Ovary (tissue), 9 donors: ENCODE results near the gene KCND3. TPM values are rescaled to one million over a fixed set of nuclear protein-coding genes. Genes with fewer than 3 reads are reported as not detected.

ENCODE experiments used
- DNase-seq, 5 donors: peaks; one replicate each; pipeline ENCODE4 v3.0.0-alpha.2; 2019 to 2020
- H3K27ac ChIP-seq, 2 donors: fragments of 200-600 bp; one replicate each; pipeline versions ENCODE4 v1.5.1 to v1.8.0; 2019 to 2022
- H3K27me3 ChIP-seq: fragments of 200-600 bp; one replicate; pipeline ENCODE4 v1.8.0; 2022
- H3K36me3 ChIP-seq: fragments of 200-600 bp; sonication (generic); one replicate; pipeline ENCODE4 v1.5.1; 2019
- H3K4me1 ChIP-seq: one replicate; pipeline ENCODE4 v1.8.1; 2013; ENCODE audit warnings: mild to moderate bottlenecking, moderate library complexity; ENCODE audit not compliant: insufficient read depth
- H3K4me3 ChIP-seq: fragments of 200-600 bp; sonication (generic); one replicate; pipeline ENCODE4 v1.5.1; 2017
- H3K9me3 ChIP-seq, 2 donors: fragments of 200-600 bp in 1 of 2; sonication (generic) in 1 of 2; one replicate each; pipeline versions ENCODE4 v1.5.1 to v1.8.1; 2013 to 2019; ENCODE audit warnings: mild to moderate bottlenecking in 1 of 2, moderate library complexity in 1 of 2
- CTCF ChIP-seq, 3 donors: fragments of 450-650 bp in 2 of 3; fragments of 200-600 bp in 1 of 3; IDR thresholded peaks; one replicate each; pipeline versions ENCODE4 v1.5.1 to v1.8.0; 2016 to 2022; ENCODE audit warnings: antibody characterized with exemption in 3 of 3, mild to moderate bottlenecking in 1 of 3
- EP300 ChIP-seq: sonication (generic); formaldehyde crosslinking; IDR thresholded peaks from one replicate; pipeline ENCODE4 v1.6.1; 2017; ENCODE audit warnings: antibody characterized with exemption
- POLR2A ChIP-seq: fragments of 450-650 bp; IDR thresholded peaks from one replicate; pipeline ENCODE4 v1.6.1; 2017; ENCODE audit warnings: antibody characterized with exemption, mild to moderate bottlenecking, moderate library complexity
- WGBS, 3 donors: extraction: QIAGEN DNeasy Blood & Tissue Kit in 1 of 3; methylation state at CpG; one replicate each; pipeline versions ENCODE4 v1.1.5 to v1.1.7; 2013 to 2017; 5-methylcytosine and 5-hydroxymethylcytosine counted together
- intact Hi-C, 4 donors: fragments of 100-400 bp; cut with DNase I; formaldehyde crosslinking; loops; one replicate each; pipeline versions ENCODE4 v1.11.0 to v1.15.1; 2022 to 2023
- polyA plus RNA-seq, 2 donors: library from polyadenylated mRNA; stranded (reverse); fragments of 200-250 nt in 1 of 2; fragments of 350-450 nt in 1 of 2; fragmentation: Illumina TruSeq in 1 of 2; extraction: RNeasy Lipid Tissue Mini Kit (QIAGEN cat#74804) in 1 of 2; gene quantifications; one replicate each; pipeline ENCODE4 v1.2.3, GENCODE V29; 2013 to 2014
- total RNA-seq, 7 donors: library from RNA; depleted of rRNA in 2 of 7; stranded (reverse); fragments of >200 nt in 2 of 7; fragmentation: NEBNext Ultra II Directional in 3 of 7; extraction: Animal tissue kit (Norgen Biotek cat#: 25700) in 3 of 7; gene quantifications; one replicate each; pipeline versions ENCODE4 v1.1.0 to v1.2.4, GENCODE V29; 2016 to 2023
- donor health status: DM: no; HTN: no; CAD: no; lungs with moderate emphysema.
- donor health status: DM: no; HTN: no; CAD: no.
- donor health status: Bipolar disorder and iron deficiency.
- donor health status: DM: yes; HTN: yes; CAD: no.
- donor health status: DM: no; HTN: no; CAD: no.
- donor health status: DM: yes; HTN: yes; CAD: no.

KCND3 gene
- total and polyA plus RNA-seq, 9 donors, result 0.15 to 6.5 (median 0.60) TPM

- Histone ChIP-seq H3K27ac (no peak overlapping the region), H3K27me3 (no peaks in the 10 kb centered on the region), H3K36me3 (no peaks in the 10 kb centered on the region), H3K4me3 (no peak overlapping the region), H3K9me3 (no peaks in the 10 kb centered on the region), H3K4me1 (no peaks in the 10 kb centered on the region)
- 74 to 87% (median 75%) methylated on average over 3 of the region's 3 CpGs for WGBS, 3 donors
- DNase-seq, result no peak
- intact Hi-C loops, result no loop called here
- no peak for TF ChIP-seq POLR2A
- TF ChIP-seq EP300, result no peak
- no peak for TF ChIP-seq CTCF (IDR thresholded peaks at IDR 0.05)
These were observed 154.0 kb downstream of the KCND3 start for GRCh38 chr1:111835514-111835913.

GRCh38 chr1:111834956-111835355 lies 154.5 kb downstream of the KCND3 start:
- no peak for DNase-seq
- H3K9me3 ChIP-seq, result no peaks in the 10 kb centered on the region
- 67 to 77% (median 68%) methylated on average over 5 of the region's 5 CpGs for WGBS, 3 donors
- H3K27me3 ChIP-seq, result no peaks in the 10 kb centered on the region
- no peaks in the 10 kb centered on the region for H3K36me3 ChIP-seq
- H3K4me1 ChIP-seq, result no peaks in the 10 kb centered on the region
- TF ChIP-seq CTCF (IDR thresholded peaks at IDR 0.05), result no peak
- TF ChIP-seq POLR2A, result no peak
- TF ChIP-seq EP300, result no peak
- intact Hi-C loops, result no loop called here
- no peak overlapping the region for H3K27ac ChIP-seq
- H3K4me3 ChIP-seq, result no peak overlapping the region

GRCh38 chr1:111833334-111833733 lies 156.1 kb downstream of the KCND3 start:
- Histone ChIP-seq H3K36me3 (no peaks in the 10 kb centered on the region), H3K27me3 (no peaks in the 10 kb centered on the region), H3K27ac (no peak overlapping the region), H3K4me3 (no peak overlapping the region), H3K4me1 (no peaks in the 10 kb centered on the region), H3K9me3 (no peaks in the 10 kb centered on the region)
- DNase-seq, result no peak
- intact Hi-C loops, result no loop called here
- no peak for TF ChIP-seq POLR2A
- no peak for TF ChIP-seq CTCF (IDR thresholded peaks at IDR 0.05)
- TF ChIP-seq EP300, result no peak
- WGBS, 3 donors, result 62 to 71% (median 64%) methylated on average over 4 of the region's 4 CpGs

- Histone ChIP-seq H3K27ac (no peak overlapping the region), H3K4me3 (no peak overlapping the region), H3K4me1 (no peaks in the 10 kb centered on the region), H3K27me3 (no peaks in the 10 kb centered on the region), H3K9me3 (no peaks in the 10 kb centered on the region), H3K36me3 (no peaks in the 10 kb centered on the region)
- 64 to 72% (median 70%) methylated on average over 10 of the region's 10 CpGs for WGBS, 3 donors
- TF ChIP-seq CTCF (IDR thresholded peaks at IDR 0.05), result no peak
- TF ChIP-seq POLR2A, result no peak
- TF ChIP-seq EP300, result no peak
- no peak for DNase-seq
- intact Hi-C loops, result no loop called here
These were observed 156.8 kb downstream of the KCND3 start for GRCh38 chr1:111832521-111833155.
